Osteocyte (in vitro differentiated cells): ENCODE measurements around the gene FDXR. TPM values are rescaled to one million over a fixed set of nuclear protein-coding genes. Genes with fewer than 3 reads are reported as not detected.

Source experiments
- DNase-seq: peaks from one replicate; pipeline ENCODE4 v3.0.0; 2021; ENCODE audit warnings: mixed read lengths; ENCODE audit not compliant: unreplicated experiment; ENCODE audit errors: extremely low spot score
- H3K27ac Mint-ChIP-seq: one replicate; pipeline ENCODE4 v1.8.0; 2021; ENCODE audit warnings: mild to moderate bottlenecking, mixed read lengths; ENCODE audit not compliant: unreplicated experiment
- H3K27me3 Mint-ChIP-seq: one replicate; pipeline ENCODE4 v1.8.0; 2021; ENCODE audit warnings: mixed read lengths; ENCODE audit not compliant: unreplicated experiment
- H3K36me3 Mint-ChIP-seq: one replicate; pipeline ENCODE4 v1.8.0; 2021; ENCODE audit warnings: mixed read lengths; ENCODE audit not compliant: unreplicated experiment
- H3K4me1 Mint-ChIP-seq: one replicate; pipeline ENCODE4 v1.8.0; 2021; ENCODE audit warnings: mixed read lengths; ENCODE audit not compliant: unreplicated experiment
- H3K4me3 Mint-ChIP-seq: one replicate; pipeline ENCODE4 v1.8.0; 2021; ENCODE audit warnings: mild to moderate bottlenecking, moderate library complexity, mixed read lengths; ENCODE audit not compliant: unreplicated experiment
- H3K9me3 Mint-ChIP-seq: one replicate; pipeline ENCODE4 v1.8.0; 2021; ENCODE audit warnings: mixed read lengths; ENCODE audit not compliant: unreplicated experiment
- CTCF ChIP-seq: fragments of 200-600 bp; sonication (generic); IDR thresholded peaks from 2 replicates; pipeline ENCODE4 v1.5.0; 2021; ENCODE audit warnings: antibody characterized with exemption, mild to moderate bottlenecking, moderate library complexity
- total RNA-seq: library from RNA; stranded (reverse); gene quantifications from 2 replicates; pipeline ENCODE4 v1.2.1, GENCODE V29; 2021

Gene FDXR
- total RNA-seq, 1 donor from 2014 or later, result 11.2 TPM

GRCh38 chr17:74836191-74836590, 36.6 kb downstream of the FDXR start:
- Mint-ChIP-seq H3K27ac (no peak overlapping the region), H3K4me1 (peaks cover 15% of the 10 kb centered on the region), H3K36me3 (peaks cover 10% of the 10 kb centered on the region), H3K9me3 (no peaks in the 10 kb centered on the region), H3K4me3 (no peak overlapping the region), H3K27me3 (no peaks in the 10 kb centered on the region)
- DNase-seq, result no peak
- TF ChIP-seq CTCF, result no peak

GRCh38 chr17:74833501-74834377, 39.1 kb downstream of the FDXR start:
- no peaks in the 10 kb centered on the region for H3K27me3 Mint-ChIP-seq
- H3K36me3 Mint-ChIP-seq, result peaks cover 13% of the 10 kb centered on the region
- H3K4me1 Mint-ChIP-seq, result no peaks in the 10 kb centered on the region
- no peak for DNase-seq
- no peak overlapping the region for H3K4me3 Mint-ChIP-seq
- no peaks in the 10 kb centered on the region for H3K9me3 Mint-ChIP-seq
- H3K27ac Mint-ChIP-seq, result no peak overlapping the region
- no peak for TF ChIP-seq CTCF

GRCh38 chr17:74832421-74832820, 40.4 kb downstream of the FDXR start:
- Mint-ChIP-seq H3K36me3 (peaks cover 13% of the 10 kb centered on the region), H3K27me3 (no peaks in the 10 kb centered on the region), H3K4me1 (no peaks in the 10 kb centered on the region), H3K9me3 (no peaks in the 10 kb centered on the region), H3K27ac (no peak overlapping the region), H3K4me3 (no peak overlapping the region)
- no peak for TF ChIP-seq CTCF
- no peak for DNase-seq

- no peaks in the 10 kb centered on the region for H3K27me3 Mint-ChIP-seq
- peaks cover 9% of the 10 kb centered on the region for H3K36me3 Mint-ChIP-seq
- no peak overlapping the region for H3K4me3 Mint-ChIP-seq
- no peaks in the 10 kb centered on the region for H3K4me1 Mint-ChIP-seq
- no peaks in the 10 kb centered on the region for H3K9me3 Mint-ChIP-seq
- DNase-seq, result no peak
- no peak overlapping the region for H3K27ac Mint-ChIP-seq
- no peak for TF ChIP-seq CTCF
These were observed 41.2 kb downstream of the FDXR start for GRCh38 chr17:74831444-74832146.

- peaks cover 4% of the 10 kb centered on the region for H3K36me3 Mint-ChIP-seq
- no peaks in the 10 kb centered on the region for H3K9me3 Mint-ChIP-seq
- no peak overlapping the region for H3K4me3 Mint-ChIP-seq
- TF ChIP-seq CTCF, result no peak
- DNase-seq, result no peak
- H3K27ac Mint-ChIP-seq, result no peak overlapping the region
- H3K27me3 Mint-ChIP-seq, result no peaks in the 10 kb centered on the region
- H3K4me1 Mint-ChIP-seq, result no peaks in the 10 kb centered on the region
These were observed 41.9 kb downstream of the FDXR start for GRCh38 chr17:74830861-74831260.
